NCI-H1436 treated with DMSO at 0.1 percent for 48 hours (cell line): ENCODE measurements around the gene ZNF385B.
A peak's percentile ranks its signal among the peaks of the same experiment; 100 is the strongest.

ENCODE experiments used
- DNase-seq: peaks from one replicate; lab custom pipeline; 2025; lab: John Stamatoyannopoulos, UW

ZNF385B gene

DNA sequence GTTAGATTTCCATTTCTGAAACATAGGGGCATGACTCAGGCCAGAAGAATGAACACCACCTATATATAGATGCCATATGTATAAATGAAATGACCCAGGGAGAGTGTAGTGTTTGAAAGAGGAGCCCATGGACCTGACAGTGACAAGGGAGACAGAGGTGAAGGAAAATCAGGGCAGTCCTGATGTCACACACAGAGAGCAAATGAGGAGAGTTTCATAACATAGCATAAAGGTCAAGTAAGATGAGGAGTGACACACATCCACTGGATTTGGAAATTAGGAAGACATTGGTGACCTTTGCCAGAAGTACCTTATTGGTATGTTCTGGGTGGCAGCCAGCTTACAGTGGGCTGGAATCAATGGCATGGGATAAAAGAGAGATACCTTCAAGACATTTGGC, 276.7 kb downstream of the ZNF385B start:
- DNase-seq = no peak

DNA sequence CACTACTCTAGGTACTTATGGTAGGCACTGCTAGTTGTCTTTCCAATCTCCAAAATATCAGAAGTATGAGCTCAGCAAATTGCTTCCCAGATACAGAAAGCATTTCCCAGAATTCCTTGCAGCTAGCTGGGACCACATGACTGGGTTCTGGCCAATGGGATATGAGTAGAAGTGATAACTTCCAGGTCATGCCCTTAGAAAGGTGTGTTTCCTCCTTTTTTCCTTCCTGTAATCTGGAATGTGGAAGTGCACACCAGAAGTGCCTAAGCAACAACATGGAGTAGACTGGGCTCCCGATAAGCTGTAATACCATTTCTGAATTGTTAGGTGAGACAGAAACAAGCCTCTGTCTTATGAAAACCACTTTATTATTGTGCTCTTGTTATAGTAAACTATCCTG, 279.8 kb downstream of the ZNF385B start:
- no peak for DNase-seq

DNA sequence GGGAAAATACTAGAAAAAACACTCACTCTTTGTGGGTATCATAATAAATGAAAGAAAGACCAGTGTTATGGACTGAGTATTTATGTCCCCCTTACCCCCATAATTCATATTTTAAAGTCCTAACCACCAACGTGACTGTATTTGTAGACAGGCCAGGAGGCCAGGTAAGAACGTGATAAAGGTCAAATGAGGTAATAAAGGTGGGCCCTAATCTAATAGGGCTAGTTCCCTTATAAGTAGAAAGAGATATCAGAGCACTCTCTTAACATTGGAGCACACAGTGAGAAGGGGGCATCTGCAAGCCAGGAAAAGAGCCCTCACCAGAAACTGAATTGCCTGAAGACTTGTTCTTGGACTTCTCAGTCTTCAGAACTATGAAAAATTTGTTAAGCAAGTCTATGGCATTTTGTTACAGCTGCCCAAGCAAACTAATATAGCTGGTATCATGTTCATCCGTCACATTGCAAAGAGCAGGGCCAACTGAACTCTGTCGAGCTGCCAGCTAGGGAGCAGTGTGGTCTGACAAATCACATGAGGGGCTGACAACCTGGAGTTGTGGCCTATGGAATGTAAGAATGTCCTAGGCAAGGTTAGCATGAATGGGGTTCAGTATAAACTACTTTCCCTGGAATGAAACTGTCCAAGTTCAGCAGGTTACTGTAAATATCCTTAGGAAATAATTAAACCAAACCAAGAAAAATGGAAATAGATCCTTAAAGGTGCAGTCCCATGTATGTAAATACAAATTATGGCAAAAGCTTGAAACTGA, 280.9 kb downstream of the ZNF385B start:
- no peak for DNase-seq

DNA sequence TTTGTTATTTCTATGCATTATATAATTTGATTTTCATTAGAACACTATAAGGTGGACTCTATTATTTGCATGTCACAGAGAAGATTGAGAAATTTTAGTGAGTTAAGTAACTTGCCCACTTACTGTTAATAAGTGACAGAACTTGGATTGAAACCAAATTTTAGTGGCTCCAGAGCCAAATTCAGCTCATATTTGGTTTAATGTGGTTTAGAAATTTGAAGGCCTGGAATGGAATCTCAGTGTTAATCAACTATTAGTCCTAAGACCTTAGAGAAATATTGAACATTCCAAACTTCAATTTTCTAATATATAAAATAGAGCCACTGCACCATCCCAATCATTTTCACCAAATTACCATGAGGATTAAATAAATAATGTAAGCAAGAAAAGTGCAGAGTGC, 281.6 kb downstream of the ZNF385B start:
- no peak for DNase-seq

DNA sequence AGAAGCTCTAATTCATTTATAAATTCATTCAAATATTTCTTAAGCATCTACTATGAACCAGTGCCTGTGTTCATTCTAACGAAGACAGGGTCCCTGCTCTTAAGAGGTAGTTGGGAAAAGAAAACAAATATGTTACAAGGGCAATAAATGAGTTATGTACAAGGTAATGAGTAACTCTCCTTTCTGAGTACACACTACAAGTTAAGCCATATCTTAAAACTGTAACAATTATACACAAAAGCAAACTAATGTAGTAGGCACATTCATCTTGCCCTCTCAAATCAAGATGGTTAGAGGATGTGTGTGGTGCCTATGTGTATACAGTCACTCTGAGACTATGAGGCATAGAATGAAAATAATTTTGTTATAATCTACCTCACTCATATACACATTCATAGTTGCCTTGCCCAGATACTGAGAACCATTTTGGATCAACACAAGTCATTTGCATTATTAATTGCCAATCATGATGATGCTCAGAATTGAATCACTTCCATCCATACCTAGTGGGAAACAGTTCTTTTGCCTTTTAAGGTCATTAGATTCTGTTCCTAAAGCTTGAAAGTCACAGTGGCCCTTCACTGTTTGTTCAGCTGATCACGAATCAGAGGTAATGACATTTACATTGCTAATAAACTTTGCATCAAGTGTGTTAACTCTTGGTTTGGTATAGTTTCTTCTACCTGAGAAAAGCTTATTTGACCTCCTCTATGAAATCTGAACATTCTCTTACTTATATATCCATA, 283.1 kb downstream of the ZNF385B start:
- DNase-seq = no peak

DNA sequence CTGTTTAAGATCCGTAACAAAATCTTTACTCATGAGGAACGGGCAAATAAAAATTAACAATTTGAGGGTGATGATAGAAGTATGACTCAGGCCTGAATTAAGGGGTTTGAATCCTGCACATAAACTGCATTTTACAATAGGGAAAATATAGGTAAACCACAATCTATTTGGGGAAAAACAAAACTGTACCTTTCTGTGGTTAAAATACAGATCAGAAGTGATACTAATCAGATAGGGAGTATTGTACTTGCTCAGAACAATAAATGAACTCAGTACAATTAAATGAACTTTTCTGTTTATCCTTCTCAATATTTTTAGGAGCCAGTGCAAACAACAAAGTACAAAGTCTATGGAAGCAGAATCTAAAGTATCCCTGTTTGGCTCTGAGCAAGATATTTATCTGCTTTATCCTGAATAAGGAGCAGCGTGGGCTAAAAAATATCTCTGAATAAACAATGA, 287.3 kb downstream of the ZNF385B start:
- DNase-seq = no peak

DNA sequence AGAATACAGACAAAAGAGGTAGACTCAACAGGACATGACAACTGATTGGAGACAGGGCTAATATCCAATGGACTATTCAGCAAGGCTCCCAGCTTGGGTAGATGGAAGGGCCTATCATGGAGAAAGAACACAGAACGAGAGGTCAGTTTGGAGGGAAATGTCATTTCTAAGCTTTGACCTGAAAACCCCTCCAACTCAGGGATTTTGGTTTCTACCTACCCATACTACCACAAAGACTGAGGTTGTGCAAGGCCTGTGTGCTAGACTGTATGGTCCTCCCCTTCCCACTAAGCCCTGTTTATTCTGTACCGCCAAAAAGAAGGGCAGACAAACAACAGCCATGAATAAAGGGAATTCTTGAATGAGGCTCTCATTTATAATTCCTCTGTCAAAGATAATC, 288.9 kb downstream of the ZNF385B start:
- DNase-seq = no peak

DNA sequence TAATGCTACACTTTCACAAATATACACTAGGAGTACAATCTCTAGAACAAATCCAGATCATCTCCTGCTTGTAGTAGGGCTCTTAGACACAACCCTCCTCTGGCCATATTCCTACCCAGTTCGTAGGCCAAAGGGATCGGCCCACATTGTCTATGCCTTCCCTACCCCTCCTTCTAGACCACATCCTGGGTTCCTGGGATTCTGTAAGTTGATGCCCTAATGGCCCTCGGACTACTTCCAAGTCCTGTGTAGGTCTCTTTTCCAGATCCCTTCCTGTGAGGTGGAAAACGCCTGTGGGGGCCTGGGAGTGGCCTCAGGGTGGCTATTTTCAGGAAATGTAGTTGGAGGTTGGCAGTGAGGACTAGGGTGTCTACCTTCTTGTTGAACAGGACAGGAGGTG, 289.7 kb downstream of the ZNF385B start:
- DNase-seq = no peak

DNA sequence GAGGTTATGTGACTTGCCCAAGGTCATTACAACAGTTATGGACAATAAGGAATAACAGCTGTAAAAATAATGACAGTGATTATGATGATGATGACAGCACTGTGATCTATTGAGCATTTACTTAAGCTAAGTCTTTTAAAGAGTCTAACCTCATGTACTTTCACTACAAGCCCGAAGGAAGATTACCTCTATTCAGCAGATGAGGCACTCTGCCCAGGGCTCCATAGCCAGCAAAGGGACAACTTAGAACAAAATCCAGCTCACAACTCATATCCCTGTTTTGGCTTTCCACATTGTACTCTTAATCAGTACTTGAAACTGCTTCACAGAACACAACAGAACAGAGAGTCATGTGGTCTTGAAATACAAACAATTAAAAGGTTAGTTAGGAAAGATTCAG, 290.2 kb downstream of the ZNF385B start:
- DNase-seq = no peak

DNA sequence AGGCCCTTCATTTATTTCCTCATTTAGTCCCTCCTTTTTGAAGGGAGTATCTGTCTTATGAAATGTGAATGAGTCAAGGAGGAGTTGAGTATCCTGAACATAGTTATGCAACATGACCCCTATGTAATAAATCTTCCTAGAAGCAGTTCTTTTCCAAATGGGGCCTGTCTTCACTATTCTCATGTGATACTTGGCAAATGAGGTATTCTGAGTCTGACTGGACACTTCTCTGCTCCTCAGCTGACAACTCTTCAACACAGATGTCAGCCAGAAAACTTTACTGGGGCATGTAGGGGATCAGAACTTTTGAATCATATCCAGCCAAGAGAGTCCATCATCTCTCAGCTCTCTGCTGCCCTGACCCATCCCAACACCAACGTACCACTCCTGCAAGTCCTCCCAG, 291.6 kb downstream of the ZNF385B start:
- no peak for DNase-seq

DNA sequence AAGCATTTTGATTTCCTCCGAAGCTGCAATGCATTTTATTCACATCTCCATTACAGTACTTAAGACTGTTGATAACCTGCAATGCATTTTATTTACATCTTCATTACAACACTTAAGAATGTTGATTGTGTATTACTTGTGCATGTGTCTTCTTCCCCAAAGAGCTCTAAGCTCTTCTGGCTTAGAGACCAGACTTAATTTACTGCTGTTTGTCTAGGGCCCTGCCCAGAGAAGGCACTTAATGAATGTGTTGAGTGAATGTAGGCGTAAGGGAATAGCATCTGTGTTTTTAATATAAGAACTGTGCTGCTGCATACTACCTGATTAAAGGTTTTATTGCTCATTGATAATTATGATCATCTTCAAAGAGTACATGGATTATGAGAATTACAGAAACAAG, 295.6 kb downstream of the ZNF385B start:
- no peak for DNase-seq

DNA sequence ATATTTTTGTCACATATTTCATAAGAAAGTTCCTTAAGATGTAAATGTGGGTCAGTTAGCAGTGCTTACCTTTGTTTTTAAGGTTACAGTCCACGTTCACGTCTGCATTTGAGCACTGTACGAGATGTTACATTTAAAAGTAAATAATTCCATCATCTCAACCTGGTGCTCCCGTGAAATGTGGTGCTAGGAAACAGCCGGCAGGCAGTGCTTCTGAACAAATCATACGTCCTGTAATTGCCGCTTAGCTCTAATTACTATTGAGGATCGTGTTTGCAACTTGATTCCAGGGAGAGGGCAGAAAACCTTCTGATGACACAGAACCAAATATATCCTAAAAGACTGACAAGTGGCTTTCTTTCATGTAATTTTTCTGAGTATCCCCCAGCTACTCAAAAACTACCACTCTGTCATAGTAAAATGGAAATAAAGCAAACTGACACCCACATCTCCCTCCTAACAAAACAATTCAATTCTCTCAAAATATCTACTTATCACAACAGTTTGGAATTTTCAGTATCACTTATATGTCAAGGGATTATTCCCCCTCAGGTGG, 299.0 kb downstream of the ZNF385B start:
- DNase-seq = peak; percentile 93

DNA sequence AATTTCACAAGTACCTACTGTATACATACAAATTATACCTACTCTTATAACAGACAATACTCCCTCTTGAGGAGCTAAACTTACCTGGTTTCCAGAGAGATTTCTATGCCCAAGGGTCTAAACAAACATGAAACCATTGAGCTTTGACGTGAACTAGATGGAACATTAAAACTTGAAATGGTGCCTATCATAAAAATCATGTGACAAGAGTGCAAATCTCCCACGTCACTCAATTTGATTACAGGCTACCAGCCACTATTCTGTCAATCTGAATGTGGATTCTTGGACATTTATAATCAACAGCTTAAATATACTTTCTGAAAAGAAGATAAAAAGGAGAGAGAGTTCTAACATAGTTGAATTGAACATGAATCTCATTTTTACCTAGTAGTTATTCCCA, 299.7 kb downstream of the ZNF385B start:
- DNase-seq = peak; percentile 63

DNA sequence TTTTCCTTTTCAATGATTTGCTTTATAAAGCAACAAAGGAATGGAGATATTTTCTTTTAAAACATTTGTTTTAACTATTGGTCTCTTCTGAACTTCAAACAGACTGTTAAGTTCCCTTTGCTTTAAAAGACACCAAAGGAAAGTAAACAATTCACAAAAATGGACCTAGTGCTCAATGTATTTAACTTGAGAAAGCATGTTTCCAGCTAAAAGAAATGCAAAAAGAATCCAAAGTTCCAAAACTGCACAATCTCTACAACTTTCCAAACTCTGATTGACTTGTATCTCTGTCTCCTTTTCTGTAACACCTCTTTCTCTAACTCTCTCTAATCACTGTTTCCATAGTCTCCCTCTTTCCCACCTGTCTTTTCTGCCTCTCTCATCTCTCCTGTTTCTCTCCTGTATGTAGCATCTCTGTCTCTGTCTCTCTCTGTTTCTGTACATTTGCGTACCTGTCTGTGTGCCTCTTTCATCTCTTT, 301.1 kb downstream of the ZNF385B start:
- DNase-seq = no peak

DNA sequence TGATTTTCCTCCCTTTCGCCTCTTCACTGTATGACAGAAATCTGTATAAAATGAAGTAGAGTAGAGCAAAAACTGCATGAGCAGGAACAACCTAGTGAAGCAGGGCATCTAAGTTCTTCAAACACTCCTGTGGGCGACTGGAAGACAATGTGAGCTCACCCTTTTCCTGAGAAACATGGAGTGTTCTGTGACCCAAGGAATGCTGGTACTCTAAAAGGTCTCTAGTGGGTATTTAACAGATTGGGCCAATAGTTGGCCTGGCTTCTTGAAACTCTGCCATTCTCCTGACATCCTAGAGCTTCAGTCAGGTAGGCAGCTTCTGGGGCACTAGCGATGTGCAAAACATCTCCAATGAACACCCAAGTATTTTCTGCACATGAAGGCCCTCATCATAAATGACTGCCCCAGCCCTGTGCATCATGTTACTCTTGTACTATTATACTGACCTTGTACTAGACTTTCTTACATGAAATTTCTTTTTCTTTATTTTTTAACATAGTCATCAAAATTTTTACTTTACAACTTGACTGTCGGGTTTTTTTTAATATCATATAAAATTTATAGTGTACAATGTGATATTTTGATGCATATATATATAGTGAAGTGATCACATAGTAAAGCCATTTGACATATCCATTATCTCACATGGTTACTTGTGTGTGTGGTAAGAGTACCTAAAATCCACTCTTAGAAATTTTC, 302.2 kb downstream of the ZNF385B start:
- DNase-seq = no peak

DNA sequence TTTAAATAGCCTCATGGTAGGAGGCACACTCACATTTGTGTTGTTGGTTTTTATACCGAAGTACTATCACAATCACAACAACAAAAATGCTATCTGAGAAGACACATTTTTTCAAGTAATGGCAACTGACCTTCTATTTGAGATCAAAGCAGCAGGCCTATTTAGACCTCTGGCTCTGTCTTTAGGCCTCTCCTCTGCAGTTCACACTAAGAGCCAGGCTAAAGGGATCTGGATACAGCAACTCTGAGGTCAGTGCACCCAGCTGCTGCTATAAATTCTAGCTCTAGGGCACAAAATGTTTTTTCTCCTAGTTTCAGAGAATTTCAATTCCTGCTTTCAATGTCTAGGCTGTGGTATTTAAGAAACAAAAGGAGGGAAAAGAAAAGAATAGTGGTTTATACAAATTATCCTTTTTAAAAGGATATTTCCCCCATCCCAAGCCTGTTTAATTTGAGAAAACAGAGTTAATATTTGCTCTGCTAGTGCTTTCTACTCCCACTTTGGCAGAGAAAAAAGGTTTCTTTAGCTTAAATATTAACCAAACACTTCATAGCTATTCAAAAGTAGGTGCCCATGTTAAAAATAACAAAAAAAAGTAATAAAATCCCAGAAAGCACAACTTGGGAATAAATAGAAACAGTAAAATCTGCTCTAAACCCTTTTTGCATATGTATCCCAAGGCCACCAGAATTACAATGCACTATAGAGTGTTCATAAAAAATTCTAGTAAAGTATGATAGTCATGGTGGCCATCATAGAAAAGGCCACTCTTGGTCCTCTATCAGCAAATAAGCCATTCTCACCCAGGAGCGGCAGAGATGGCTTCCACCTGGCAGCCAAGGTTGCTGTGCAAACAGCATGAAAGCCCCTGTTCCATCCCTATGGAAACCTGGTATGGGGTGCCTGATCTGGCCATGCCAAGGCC, 303.1 kb downstream of the ZNF385B start:
- no peak for DNase-seq

DNA sequence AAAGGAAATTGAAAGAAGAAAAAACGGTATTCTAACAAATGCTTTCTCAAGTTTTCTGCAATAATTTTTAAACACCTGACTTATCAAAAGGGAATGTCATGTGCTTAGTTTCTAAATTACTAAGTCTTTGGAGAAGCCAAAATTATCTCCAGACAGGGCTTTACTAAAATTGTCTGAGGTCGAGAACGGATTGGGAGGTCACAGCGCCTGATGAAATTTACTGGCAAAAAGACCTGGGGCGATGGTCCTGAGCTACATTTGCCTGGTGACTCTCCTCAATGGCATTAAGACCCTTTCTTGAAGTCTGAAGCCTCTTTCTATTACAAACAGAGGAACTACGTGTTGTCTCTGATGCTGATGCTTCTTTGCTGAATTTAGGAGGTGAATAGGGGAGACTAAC, 305.0 kb downstream of the ZNF385B start:
- no peak for DNase-seq

DNA sequence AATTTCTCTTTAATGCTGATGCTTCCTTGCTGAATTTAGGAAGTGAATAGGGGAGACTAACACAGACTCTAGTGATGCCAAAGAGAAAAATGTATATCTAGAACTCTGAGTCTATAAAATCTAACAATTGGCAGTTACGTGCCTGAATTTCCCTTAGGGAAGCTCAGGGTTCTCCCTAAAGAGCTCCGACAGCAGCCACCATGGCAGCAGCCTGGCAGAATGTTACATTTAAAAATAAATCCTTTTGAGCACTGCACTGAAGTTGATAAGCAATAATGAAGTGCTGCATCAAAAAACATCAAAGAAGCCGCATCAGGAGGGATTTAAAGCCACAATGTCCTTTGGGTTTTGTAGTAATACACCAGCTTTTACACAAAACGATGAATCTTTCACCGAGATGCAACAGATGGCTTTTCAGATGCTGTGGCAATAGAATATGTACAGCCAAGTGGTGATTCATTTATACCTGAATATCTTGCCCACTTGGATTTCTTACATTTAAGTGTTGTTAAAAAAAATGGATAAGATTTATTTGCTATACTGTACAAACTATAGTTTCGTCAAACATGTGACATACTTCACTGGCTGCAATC, 305.6 kb downstream of the ZNF385B start:
- no peak for DNase-seq

DNA sequence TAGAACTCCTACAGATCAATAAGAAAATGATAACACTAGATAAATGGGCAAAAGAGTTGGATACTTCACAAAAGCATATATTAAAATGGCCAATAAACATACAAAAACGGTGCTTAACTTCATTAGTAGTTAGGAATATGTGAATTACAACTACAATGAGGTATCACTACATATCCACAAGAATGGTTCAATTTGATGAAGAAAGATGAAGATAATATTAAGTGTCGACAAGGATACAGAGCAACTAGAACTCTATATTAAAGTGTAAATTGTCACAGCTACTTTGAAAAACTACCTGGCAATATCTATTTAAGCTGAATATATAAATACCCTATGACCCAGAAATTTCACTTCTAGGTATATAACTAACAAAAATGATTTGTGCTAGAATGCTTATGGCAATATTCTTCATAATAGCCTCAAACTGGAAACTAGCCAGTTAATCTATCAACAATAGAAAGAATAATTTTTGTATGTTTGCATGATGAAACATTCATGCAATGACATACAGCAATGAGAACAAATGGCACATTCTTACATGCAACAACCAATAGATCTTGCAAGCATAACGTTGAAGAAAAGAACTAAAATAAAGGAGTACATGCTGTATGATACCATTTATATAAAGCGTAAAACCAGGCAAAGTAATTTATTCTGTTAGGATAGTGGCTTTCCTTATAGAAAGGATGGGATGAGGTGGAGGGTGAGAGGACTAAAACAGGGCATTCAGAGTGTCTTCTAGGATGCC, 306.6 kb downstream of the ZNF385B start:
- DNase-seq = no peak

DNA sequence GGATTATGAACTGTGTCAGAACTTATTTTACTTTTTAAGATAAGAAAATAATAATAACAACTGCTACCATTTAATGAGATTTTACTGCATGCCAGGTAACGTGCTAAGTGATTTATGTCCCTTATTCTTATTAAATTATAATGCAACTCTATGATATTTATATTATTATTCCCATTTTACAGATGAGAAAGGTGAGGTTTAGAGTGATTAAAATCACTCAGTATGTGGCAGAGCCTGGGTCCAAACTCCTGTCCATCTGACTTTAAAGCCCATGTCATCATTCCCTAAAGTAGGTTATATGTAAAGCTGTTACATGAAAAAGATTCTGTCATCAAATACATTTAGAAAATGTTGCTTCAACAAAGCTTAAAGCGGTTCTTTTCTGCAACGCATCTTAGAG, 308.0 kb downstream of the ZNF385B start:
- no peak for DNase-seq
